Measurements from ENCODE around the gene AOAH.

The AOAH gene

GRCh38 chr7:36597090-36597773 is 127.1 kb downstream of the AOAH start:
- TF ChIP-seq NFIC (IDR thresholded peaks at IDR 0.05) (no peak), FOXM1 (IDR thresholded peaks at IDR 0.05; ENCODE audit: borderline replicate concordance, low read depth) (no peak), ZBTB7A (IDR thresholded peaks at IDR 0.05; ENCODE audit: low read depth) (no peak), EGR1 (IDR thresholded peaks at IDR 0.05) (no peak), TAF1 (IDR thresholded peaks at IDR 0.05; ENCODE audit: low read depth) (no peak), REST (IDR thresholded peaks at IDR 0.05; ENCODE audit: low read depth) (no peak), TCF12 (IDR thresholded peaks at IDR 0.05; ENCODE audit: low read depth) (no peak), EP300 (IDR thresholded peaks at IDR 0.05; ENCODE audit: borderline replicate concordance) (no peak)

GRCh38 chr7:36594445-36594844 is 129.8 kb downstream of the AOAH start:
- TF ChIP-seq CEBPB (IDR thresholded peaks at IDR 0.05) = no peak
- no peak for TF ChIP-seq FOXM1 (IDR thresholded peaks at IDR 0.05; ENCODE audit: borderline replicate concordance, low read depth)
- no peak for TF ChIP-seq CREB1 (IDR thresholded peaks at IDR 0.05; ENCODE audit: low read depth)
- TF ChIP-seq YY1 (IDR thresholded peaks at IDR 0.05; ENCODE audit: low read depth) = no peak
- no peak for TF ChIP-seq TCF12 (IDR thresholded peaks at IDR 0.05; ENCODE audit: low read depth)
- no peak for TF ChIP-seq EP300 (IDR thresholded peaks at IDR 0.05; ENCODE audit: borderline replicate concordance)
- TF ChIP-seq ZBTB7A (IDR thresholded peaks at IDR 0.05; ENCODE audit: low read depth) = no peak
- no peak for TF ChIP-seq MAX (IDR thresholded peaks at IDR 0.05)
- no peak for TF ChIP-seq RAD21 (IDR thresholded peaks at IDR 0.05; ENCODE audit: low read depth)
- TF ChIP-seq TAF1 (IDR thresholded peaks at IDR 0.05; ENCODE audit: low read depth) = no peak
- TF ChIP-seq EGR1 (IDR thresholded peaks at IDR 0.05) = no peak
- no peak for TF ChIP-seq NFIC (IDR thresholded peaks at IDR 0.05)
- no peak for TF ChIP-seq REST (IDR thresholded peaks at IDR 0.05; ENCODE audit: low read depth)

GRCh38 chr7:36591636-36592035 is 132.7 kb downstream of the AOAH start:
- TF ChIP-seq USF1 (IDR thresholded peaks at IDR 0.05) (no peak), TEAD4 (IDR thresholded peaks at IDR 0.05) (no peak), TAF1 (IDR thresholded peaks at IDR 0.05; ENCODE audit: low read depth) (no peak), NFIC (IDR thresholded peaks at IDR 0.05) (no peak), EP300 (IDR thresholded peaks at IDR 0.05; ENCODE audit: borderline replicate concordance) (no peak), MAX (IDR thresholded peaks at IDR 0.05) (no peak), REST (IDR thresholded peaks at IDR 0.05; ENCODE audit: low read depth) (no peak), ZBTB7A (IDR thresholded peaks at IDR 0.05; ENCODE audit: low read depth) (no peak), EGR1 (IDR thresholded peaks at IDR 0.05) (no peak), FOXM1 (IDR thresholded peaks at IDR 0.05; ENCODE audit: borderline replicate concordance, low read depth) (no peak), CREB1 (IDR thresholded peaks at IDR 0.05; ENCODE audit: low read depth) (no peak), RAD21 (IDR thresholded peaks at IDR 0.05; ENCODE audit: low read depth) (no peak), YY1 (IDR thresholded peaks at IDR 0.05; ENCODE audit: low read depth) (no peak), CEBPB (IDR thresholded peaks at IDR 0.05) (no peak), TCF12 (IDR thresholded peaks at IDR 0.05; ENCODE audit: low read depth) (no peak)

GRCh38 chr7:36589391-36589790 is 134.9 kb downstream of the AOAH start:
- TF ChIP-seq EP300 (IDR thresholded peaks at IDR 0.05; ENCODE audit: borderline replicate concordance) (no peak), YY1 (IDR thresholded peaks at IDR 0.05; ENCODE audit: low read depth) (no peak), FOXM1 (IDR thresholded peaks at IDR 0.05; ENCODE audit: borderline replicate concordance, low read depth) (no peak), CEBPB (IDR thresholded peaks at IDR 0.05) (no peak), NFIC (IDR thresholded peaks at IDR 0.05) (no peak), MAX (IDR thresholded peaks at IDR 0.05) (no peak), TEAD4 (IDR thresholded peaks at IDR 0.05) (no peak), EGR1 (IDR thresholded peaks at IDR 0.05) (no peak), REST (IDR thresholded peaks at IDR 0.05; ENCODE audit: low read depth) (no peak), TAF1 (IDR thresholded peaks at IDR 0.05; ENCODE audit: low read depth) (no peak)

All from Ishikawa (cell line).